GM23338 (cell line): ENCODE data around the gene CACNB4. TPM values are rescaled to one million over a fixed set of nuclear protein-coding genes. Genes with fewer than 3 reads are reported as not detected.

ENCODE experiments used
- ATAC-seq: fragments of 200-7000 bp; cut with Tn5 transposase; 3 replicates; pipeline ENCODE4 v1.9.1; 2020
- DNase-seq: peaks from one replicate; pipeline ENCODE4 v3.0.0-alpha.2; 2015; ENCODE audit warnings: low spot score
- H2AFZ ChIP-seq: fragments of 200-600 bp; sonication (generic); 2 replicates; pipeline ENCODE4 v1.8.0; 2016; ENCODE audit warnings: antibody characterized with exemption, mild to moderate bottlenecking, moderate library complexity
- H3F3A ChIP-seq: fragments of 200-600 bp; sonication (generic); replicated peaks from 2 replicates; pipeline ENCODE4 v1.8.0; 2017; ENCODE audit warnings: antibody characterized with exemption, mixed run types, low read depth
- H3K27ac ChIP-seq: fragments of 200-600 bp; sonication (generic); 2 replicates; pipeline ENCODE4 v1.6.1; 2016; ENCODE audit warnings: low read depth
- H3K27me3 ChIP-seq: fragments of 200-600 bp; sonication (generic); 2 replicates; pipeline ENCODE4 v1.8.0; 2016; ENCODE audit warnings: mild to moderate bottlenecking, mixed run types, moderate library complexity; ENCODE audit not compliant: insufficient read depth
- H3K36me3 ChIP-seq: fragments of 200-600 bp; sonication (generic); 2 replicates; pipeline ENCODE4 v1.8.0; 2016; ENCODE audit warnings: mild to moderate bottlenecking; ENCODE audit not compliant: insufficient read depth
- H3K4me1 ChIP-seq: fragments of 200-600 bp; sonication (generic); 2 replicates; pipeline ENCODE4 v1.8.0; 2016; ENCODE audit warnings: mild to moderate bottlenecking, moderate library complexity; ENCODE audit not compliant: insufficient read depth
- H3K4me2 ChIP-seq: fragments of 200-600 bp; sonication (generic); 2 replicates; pipeline ENCODE4 v1.7.1; 2017; ENCODE audit warnings: mixed run types
- H3K4me3 ChIP-seq: fragments of 200-600 bp; sonication (generic); 2 replicates; pipeline ENCODE4 v1.6.1; 2016; ENCODE audit warnings: mixed run types
- H3K79me2 ChIP-seq: fragments of 200-600 bp; sonication (generic); replicated peaks from 2 replicates; pipeline ENCODE4 v1.8.0; 2017; ENCODE audit warnings: mild to moderate bottlenecking; ENCODE audit not compliant: insufficient read depth
- H3K9me2 ChIP-seq: fragments of 200-600 bp; sonication (generic); 2 replicates; pipeline ENCODE4 v1.8.0; 2017; ENCODE audit not compliant: insufficient read depth
- H4K20me1 ChIP-seq: fragments of 200-600 bp; sonication (generic); replicated peaks from 2 replicates; pipeline ENCODE4 v1.8.0; 2017; ENCODE audit warnings: mild to moderate bottlenecking; ENCODE audit not compliant: insufficient read depth
- H3K27ac Mint-ChIP-seq: 2 replicates; pipeline ENCODE4 v1.8.0; 2020; ENCODE audit warnings: inconsistent platforms, mild to moderate bottlenecking, moderate library complexity, mixed read lengths
- H3K27me3 Mint-ChIP-seq: 3 replicates; pipeline ENCODE4 v1.8.0; 2022; ENCODE audit warnings: low read depth, mild to moderate bottlenecking, moderate library complexity, mixed read lengths, inconsistent platforms; ENCODE audit not compliant: insufficient read depth, poor library complexity
- H3K36me3 Mint-ChIP-seq: 3 replicates; pipeline ENCODE4 v1.8.0; 2021; ENCODE audit warnings: low read depth, mild to moderate bottlenecking, inconsistent platforms, moderate library complexity, mixed read lengths
- H3K4me1 Mint-ChIP-seq: 3 replicates; pipeline ENCODE4 v1.8.0; 2020; ENCODE audit warnings: mild to moderate bottlenecking, inconsistent platforms, mixed read lengths
- H3K4me3 Mint-ChIP-seq: 3 replicates; pipeline ENCODE4 v1.8.0; 2021; ENCODE audit warnings: moderate library complexity, mild to moderate bottlenecking, inconsistent platforms, mixed read lengths
- H3K9me3 Mint-ChIP-seq: 3 replicates; pipeline ENCODE4 v1.8.0; 2020; ENCODE audit warnings: moderate library complexity, mild to moderate bottlenecking, inconsistent platforms, mixed read lengths
- CREB1 ChIP-seq: fragments of 250-450 bp; sonication (Bioruptor Pico); IDR thresholded peaks from 2 replicates; pipeline ENCODE4 v1.5.0; 2020; ENCODE audit warnings: low read depth, mild to moderate bottlenecking, moderate library complexity
- CTCF ChIP-seq, 2 experiments: fragments of 200-600 bp in 1 of 2; sonication (generic) in 1 of 2; conservative IDR thresholded peaks; 2 replicates each; pipeline versions ENCODE4 v1.5.1 to v1.6.1; 2016 to 2017; ENCODE audit warnings: antibody characterized with exemption in 2 of 2, low read depth in 2 of 2, mild to moderate bottlenecking in 2 of 2, moderate library complexity in 1 of 2
- ETS1 ChIP-seq: IDR thresholded peaks from 2 replicates; pipeline ENCODE4 v1.6.1; 2016; ENCODE audit warnings: antibody characterized with exemption
- EZH2 ChIP-seq: fragments of 200-600 bp; sonication (generic); IDR thresholded peaks from one replicate; pipeline ENCODE4 v1.8.0; 2017; ENCODE audit warnings: antibody characterized with exemption, mild to moderate bottlenecking, low read depth; ENCODE audit not compliant: unreplicated experiment
- EZH2phosphoT487 ChIP-seq: fragments of 200-600 bp; sonication (generic); IDR thresholded peaks from one replicate; pipeline ENCODE4 v1.8.1; 2018; ENCODE audit warnings: antibody characterized with exemption; ENCODE audit not compliant: unreplicated experiment
- JUNB ChIP-seq: IDR thresholded peaks from one replicate; pipeline ENCODE4 v1.6.1; 2016; ENCODE audit warnings: antibody characterized with exemption; ENCODE audit not compliant: unreplicated experiment
- NANOG ChIP-seq: IDR thresholded peaks from 2 replicates; pipeline ENCODE4 v1.6.1; 2016; ENCODE audit warnings: antibody characterized with exemption, borderline replicate concordance
- REST ChIP-seq: IDR thresholded peaks from one replicate; pipeline ENCODE4 v1.6.1; 2018; ENCODE audit warnings: antibody characterized with exemption; ENCODE audit not compliant: unreplicated experiment
- STAT1 ChIP-seq: IDR thresholded peaks from one replicate; pipeline ENCODE4 v1.6.1; 2016; ENCODE audit warnings: antibody characterized with exemption; ENCODE audit not compliant: unreplicated experiment
- ZNF331 ChIP-seq: fragments of 250-450 bp; sonication (Bioruptor Pico); IDR thresholded peaks from 2 replicates; pipeline ENCODE4 v1.5.0; 2020; ENCODE audit warnings: low read depth, mild to moderate bottlenecking, moderate library complexity
- ZNF462 ChIP-seq: fragments of 250-450 bp; sonication (Bioruptor Pico); IDR thresholded peaks from 2 replicates; pipeline ENCODE4 v1.5.0; 2020; ENCODE audit warnings: mild to moderate bottlenecking, moderate library complexity
- polyA plus RNA-seq: library from polyadenylated mRNA; unstranded; fragments of >200 nt; fragmentation: Nextera tagmentation; extraction: Ambion mirVana; gene quantifications from 2 replicates; pipeline ENCODE4 v1.2.1, GENCODE V29; 2016
- total RNA-seq: library from RNA; depleted of rRNA; stranded (reverse); fragments of >200 nt; shearing (Covaris generic); gene quantifications from 2 replicates; pipeline ENCODE4 v1.2.3, GENCODE V29; 2014

CACNB4 gene
- total and polyA plus RNA-seq, 2 experiments from 2014 or later, result 4.0 to 9.8 TPM

GRCh38 chr2:152106464-152106863 lies 7.6 kb upstream of the CACNB4 start:
- Histone ChIP-seq H3K4me1 (no peaks in the 10 kb centered on the region), H4K20me1 (no peaks in the 10 kb centered on the region), H3K79me2 (no peaks in the 10 kb centered on the region), H3K9me2 (no peaks in the 10 kb centered on the region), H3K36me3 (no peaks in the 10 kb centered on the region), H2AFZ (no peak overlapping the region; the same call in 1 of the 2 replicates), H3K4me3 (no peak overlapping the region), H3K4me2 (no peak overlapping the region), H3K27me3 (peaks cover 6% of the 10 kb centered on the region; the same call in 1 of the 2 replicates), H3F3A (0 out of 2 replicates have a peak, but pooled peaks cover 4% of the 10 kb centered on the region), H3K27ac (no peak overlapping the region)
- Mint-ChIP-seq H3K36me3 (no peaks in the 10 kb centered on the region), H3K27me3 (no peaks in the 10 kb centered on the region), H3K27ac (no peak overlapping the region), H3K4me3 (no peak overlapping the region), H3K9me3 (no peaks in the 10 kb centered on the region), H3K4me1 (peaks cover 8% of the 10 kb centered on the region; the same call in 2 of the 3 replicates)
- TF ChIP-seq NANOG (no peak), CTCF (conservative IDR thresholded peaks at IDR 0.05; ENCODE audit: low read depth in 2 of 2) (no peak), ETS1 (no peak), JUNB (no peak), EZH2 (no peak), STAT1 (no peak), EZH2phosphoT487 (no peak), ZNF331 (CRISPR knock-in tag) (no peak), CREB1 (CRISPR knock-in tag) (no peak), REST (no peak), ZNF462 (CRISPR knock-in tag) (no peak)
- no peak for DNase-seq
- no peak for ATAC-seq
